Ramos (cell line): ENCODE data around the gene PKP4.
"Not testable (repeated sequence)": the region's sequence is repeated elsewhere in the genome, so short reads cannot be mapped to it uniquely, and the experiment has no call there.

Experiments
- in situ Hi-C: fragments of 300-500 bp; cut with MboI; formaldehyde crosslinking; loops from one replicate; pipeline ENCODE4 v1.14.3; 2022; ENCODE audit warnings: low sequenced_read_pairs; ENCODE audit not compliant: unreplicated experiment

PKP4 gene

DNA sequence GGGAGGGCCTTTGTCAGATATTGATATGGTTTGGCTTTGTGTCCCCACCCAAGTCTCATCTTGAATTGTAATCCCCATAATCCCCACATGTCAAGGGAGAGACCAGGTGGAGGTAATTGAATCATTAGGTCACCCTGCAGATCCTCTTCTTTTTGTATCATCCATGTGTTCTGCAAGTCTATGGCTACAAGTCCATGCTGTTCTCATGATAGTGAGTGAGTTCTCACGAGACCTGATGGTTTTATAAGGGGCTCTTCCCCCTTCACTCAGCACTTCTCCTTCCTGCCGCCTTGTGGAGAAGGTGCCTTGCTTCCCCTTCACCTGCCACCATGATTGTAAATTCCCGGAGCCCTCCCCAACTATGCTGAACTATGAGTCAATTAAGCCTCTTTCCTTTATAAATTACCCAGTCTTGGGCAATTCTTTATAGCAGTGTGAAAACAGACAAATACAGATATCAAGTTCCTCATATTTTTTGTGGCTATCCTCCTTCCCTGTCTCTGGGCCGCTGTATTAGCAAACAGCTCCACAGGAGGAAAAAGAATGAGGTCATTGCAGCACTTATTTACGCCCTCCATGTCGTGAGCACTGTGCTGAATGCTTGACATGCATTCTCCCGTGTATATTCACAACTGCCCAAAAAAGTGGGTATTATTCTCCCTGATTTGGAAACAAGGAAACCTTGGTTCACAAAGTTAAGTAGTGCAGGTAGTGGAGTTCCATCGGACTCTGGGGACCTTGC lies 248.1 kb downstream of the PKP4 start:
- in situ Hi-C loops = not testable (repeated sequence)

DNA sequence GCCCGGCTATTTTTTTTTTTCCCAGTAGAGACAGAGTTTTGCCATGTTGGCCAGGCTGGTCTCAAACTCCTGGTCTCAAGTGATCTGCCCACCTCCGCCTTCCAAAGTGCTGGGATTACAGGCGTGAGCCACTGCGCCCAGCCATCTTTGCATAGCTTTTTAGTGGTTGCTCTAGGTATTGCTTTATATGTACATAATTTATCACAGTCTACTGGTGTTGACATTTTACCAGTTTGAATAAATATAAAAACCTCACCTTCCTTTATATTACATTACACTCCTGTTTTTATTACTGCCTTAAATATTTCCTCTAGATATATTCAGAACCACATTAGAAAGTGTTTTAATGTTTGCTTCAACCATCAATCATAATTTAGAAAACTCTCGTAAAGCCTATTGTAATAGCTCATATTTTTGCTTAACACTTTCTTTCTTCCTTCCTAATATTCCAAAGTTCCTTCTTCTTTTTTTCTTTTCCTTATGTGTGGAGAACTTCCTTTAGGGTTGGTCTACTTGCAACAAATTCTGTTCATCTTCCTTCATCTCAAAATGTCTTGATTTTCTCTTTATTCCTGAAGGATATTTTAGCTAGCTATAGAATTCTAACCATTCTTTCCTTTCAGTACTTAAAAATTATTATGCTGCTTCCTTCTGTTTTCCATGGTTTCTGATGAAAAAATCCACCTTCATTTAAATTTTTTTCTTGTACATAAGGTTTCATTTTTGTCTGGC lies 256.2 kb downstream of the PKP4 start:
- in situ Hi-C loops = no loop called here

DNA sequence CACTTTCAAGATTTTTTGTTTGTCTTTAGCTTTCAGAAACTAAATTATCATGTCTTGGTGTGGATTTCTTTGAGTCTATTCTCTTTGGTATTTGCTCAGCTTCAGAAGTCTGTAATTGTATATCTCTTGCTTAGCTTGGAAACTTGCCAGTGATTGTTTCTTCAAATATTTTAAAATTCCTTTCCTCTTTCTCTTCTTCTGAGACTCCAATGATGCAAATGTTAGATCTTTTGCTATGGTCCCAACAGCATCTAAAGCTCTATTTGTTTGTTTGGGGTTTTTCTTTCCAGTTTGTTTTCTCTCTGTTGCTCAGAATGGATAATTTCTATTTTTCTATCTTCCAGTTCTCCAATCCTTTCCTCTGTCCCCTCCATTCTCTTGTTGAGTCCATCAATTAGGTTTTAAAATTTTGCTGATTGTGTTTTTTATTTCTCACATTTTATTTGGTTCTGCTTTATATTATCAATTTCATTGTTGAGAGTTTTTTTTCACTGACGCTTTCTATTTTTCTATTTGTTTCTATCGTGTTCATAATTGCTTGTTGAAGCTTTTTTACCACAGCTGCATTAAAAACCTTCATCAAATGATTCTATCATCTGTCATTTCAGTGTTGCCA lies 256.9 kb downstream of the PKP4 start:
- in situ Hi-C loops = no loop called here

DNA sequence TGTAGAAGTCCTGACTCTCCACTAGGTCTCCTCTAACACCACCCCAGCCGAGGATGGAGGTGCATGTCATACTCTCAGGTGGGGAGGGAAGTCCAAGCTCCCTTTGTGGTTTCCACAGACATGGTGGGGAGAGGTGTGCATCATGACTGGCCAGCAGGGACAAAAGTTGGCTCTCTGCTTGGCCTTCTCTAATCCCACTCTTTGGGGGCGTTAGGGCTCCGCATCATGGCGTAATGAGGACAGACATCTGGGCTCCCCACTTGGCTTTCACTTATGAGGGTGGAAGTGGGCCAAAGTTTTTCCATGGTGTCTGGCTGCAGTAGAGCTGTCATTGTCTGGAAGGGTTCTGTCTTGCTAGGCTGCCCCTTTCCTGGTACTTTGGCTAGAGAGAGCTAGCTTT lies 257.7 kb downstream of the PKP4 start:
- in situ Hi-C loops = no loop called here

DNA sequence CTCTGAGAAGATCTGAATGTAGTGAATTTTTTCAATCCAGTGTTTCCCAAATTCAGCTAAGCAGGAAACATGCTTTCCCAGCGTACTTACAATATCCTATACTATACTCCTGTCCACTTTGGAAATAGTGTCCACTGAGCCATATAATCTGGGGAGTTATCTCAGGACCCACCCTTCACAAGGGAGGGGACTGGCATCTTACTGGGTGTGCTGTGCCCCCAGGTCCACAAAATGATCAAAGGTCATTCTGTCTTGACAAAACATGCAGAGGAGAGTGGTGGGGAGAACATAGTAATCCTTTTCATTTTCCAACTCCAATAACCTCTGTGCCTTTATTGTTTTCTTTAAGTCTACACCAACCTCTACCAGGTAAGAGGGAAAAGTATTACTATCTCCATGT lies 258.6 kb downstream of the PKP4 start:
- in situ Hi-C loops = no loop called here

DNA sequence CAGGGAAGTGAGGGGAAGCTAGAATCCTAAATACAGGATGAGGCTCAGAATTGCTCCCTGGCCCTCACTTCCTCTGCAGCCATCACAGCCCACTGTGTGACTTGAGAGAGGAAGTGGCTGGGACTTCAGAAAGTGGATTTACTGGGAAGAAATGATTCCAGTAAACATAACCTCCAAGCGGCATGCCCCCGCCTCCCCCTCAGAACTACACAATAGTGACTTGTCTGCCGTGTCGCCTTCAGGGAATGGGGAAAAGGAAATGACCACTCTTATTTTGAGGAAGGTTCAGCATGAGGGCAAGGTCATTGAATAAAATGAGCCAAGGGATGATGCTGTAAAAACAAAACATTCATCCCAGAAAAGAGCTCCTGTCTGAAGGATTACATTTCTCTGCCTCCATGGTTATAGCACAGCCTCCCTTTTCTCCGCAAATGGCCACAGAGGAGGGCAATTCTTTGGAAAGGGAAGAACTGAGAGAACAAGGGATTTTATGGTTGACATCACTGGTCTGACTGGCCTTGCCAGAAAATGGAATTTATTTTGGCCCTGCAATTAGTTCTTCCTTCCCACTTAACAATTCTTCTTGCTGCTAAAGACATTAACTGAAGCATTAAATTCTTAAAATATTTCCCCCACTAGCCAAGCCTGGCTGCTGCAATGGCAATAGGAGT lies 259.5 kb downstream of the PKP4 start:
- in situ Hi-C loops = no loop called here

DNA sequence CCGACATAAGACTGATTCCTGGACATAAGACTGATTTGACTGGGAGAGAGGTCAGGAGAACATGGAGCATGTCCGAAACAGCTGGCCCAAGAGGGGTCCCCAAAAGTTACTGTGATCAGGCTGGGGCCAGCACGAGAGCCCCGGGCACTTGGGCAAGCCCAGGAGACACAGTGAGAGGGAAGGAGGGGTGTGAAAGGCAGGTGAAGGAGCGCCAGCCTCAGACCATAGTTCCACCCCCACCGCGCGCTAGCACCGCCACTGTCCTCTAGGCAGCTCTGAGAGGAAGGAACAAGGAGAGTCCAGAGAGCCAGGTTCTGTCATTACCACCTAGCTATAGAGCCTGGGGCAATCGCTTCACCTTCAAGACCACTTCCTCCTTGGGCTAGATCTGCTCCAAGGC lies 260.2 kb downstream of the PKP4 start:
- in situ Hi-C loops = no loop called here

DNA sequence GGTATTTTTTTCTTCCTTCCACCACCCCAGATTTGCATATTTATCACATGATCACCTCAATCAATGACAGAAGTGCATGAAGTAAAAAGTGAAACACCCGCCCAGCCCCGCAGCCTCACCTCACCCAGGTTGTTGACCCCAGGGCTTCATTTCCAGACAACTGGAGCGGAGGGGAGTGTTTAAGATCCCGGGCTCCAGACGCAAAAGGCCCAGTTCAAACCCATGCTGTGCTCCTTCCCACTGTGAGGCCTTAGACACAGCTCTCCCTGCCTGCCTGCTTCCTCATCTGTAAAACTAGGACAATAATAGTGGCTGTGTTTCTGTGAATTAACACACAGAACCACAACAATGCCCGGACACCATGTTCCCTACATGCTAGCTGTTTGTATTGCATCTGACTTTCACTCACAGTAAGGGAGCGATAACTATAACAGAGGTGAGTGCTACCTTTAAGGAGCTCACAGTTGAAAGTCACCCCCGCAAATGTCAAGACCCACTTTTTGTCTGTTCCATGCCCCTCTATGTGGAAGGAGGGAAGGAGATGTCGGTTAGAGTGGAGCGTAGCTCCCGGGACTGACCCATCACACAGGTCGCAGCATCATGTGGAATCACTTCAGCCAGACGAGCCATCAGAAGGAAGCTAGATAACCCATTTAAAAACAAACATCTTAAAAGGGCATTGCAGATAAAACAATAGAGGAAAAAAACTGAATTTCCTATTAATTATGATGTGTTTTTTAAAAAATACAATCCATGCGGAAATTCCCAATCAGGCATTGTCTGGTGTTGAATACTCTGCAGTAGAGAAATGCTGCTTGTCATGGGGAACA lies 260.8 kb downstream of the PKP4 start:
- in situ Hi-C loops = no loop called here

DNA sequence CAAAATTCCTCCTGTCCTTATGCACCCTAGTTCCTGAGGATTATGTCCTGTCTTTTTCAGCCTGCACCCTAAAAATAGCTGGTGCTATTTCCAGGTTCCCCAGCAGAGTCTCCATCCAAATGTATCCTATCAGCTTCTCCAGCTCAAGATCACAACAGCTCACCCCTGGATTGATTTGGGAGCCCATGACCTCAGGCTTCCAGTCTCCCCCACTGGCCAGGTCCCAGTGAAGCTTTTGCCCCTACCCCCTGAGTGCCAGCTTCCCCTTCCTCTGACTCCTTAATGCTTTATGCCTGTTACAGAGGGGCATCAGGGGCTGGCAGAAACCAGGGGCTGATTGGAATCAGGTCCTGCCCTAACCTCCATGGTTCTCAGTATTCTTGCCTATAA lies 261.4 kb downstream of the PKP4 start:
- in situ Hi-C loops = no loop called here

DNA sequence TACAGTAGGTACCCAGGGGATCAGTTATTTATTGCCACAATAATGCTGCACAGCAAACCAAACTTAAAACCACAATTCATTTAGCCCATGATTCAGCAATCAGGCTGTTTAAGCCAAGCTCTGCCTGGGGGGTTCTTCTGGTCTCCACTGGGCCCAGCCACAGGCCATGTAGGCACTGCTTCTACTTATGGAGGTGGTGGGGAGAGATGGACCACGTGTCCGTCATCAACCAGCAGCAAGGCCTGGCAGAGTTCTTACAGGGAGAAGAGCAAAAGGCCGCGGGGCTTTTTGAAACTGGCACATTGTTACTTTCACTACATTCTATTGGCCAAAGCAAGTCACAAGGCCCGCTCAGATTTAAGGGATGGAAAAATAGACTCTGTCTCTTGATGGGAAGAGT lies 262.1 kb downstream of the PKP4 start:
- in situ Hi-C loops = no loop called here

DNA sequence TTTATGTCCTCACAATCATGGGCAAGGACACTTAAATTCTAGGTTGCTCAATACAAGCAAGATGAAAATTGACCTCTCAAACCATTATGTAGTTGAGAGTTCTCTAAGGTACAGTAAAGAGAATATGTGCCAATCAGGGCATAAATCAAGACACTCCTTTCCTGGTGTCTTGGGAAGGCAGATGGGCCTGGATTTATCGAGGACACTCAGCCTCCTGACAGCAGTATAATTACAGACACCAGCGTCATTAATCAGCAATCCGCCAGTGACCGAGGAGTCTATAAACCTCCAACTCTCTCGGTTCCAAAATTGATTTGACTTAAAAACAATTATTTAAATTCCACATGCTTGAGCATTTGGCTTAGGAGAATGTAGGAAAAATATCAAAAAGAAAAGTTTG lies 262.7 kb downstream of the PKP4 start:
- in situ Hi-C loops = no loop called here

DNA sequence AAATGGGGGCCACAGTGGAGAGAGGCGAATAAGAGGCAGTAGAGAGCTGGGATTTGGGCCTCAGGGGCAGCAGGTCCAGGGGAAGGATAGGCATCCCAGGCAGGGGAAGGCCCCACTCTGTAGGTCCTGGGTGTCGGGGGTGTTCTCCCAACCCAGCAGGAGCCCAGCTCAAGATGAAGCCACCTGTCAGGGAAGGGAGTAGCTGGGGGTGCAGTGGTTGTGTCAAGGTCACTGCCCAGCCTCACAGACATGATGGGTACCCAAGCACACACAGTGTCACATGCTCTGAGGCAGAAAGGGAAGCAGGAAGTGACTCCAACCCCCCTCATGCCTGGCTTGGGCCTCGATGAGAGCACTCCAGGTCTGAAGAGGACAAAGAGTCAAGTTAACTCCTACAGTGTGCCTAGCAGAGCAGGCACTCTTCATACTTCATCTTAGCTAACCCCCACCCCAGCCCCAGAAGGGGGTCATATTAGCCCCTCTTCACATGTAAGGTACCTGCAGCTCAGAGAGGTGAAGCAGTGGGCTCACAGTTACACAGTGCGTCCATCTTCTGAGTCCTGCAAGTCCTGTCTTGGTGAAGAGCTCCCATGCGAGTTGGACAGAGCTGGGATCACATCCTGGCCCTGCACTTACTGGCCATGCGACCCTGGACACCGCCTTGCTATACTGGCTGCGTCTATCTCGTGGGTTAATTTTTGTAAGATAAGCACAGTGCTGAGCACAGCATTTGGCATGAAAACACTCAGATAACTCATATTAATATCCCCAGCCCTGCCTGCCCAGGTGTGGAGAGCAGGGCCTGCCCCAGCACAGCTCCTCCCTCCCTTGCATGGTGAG lies 265.7 kb downstream of the PKP4 start:
- in situ Hi-C loops = no loop called here

DNA sequence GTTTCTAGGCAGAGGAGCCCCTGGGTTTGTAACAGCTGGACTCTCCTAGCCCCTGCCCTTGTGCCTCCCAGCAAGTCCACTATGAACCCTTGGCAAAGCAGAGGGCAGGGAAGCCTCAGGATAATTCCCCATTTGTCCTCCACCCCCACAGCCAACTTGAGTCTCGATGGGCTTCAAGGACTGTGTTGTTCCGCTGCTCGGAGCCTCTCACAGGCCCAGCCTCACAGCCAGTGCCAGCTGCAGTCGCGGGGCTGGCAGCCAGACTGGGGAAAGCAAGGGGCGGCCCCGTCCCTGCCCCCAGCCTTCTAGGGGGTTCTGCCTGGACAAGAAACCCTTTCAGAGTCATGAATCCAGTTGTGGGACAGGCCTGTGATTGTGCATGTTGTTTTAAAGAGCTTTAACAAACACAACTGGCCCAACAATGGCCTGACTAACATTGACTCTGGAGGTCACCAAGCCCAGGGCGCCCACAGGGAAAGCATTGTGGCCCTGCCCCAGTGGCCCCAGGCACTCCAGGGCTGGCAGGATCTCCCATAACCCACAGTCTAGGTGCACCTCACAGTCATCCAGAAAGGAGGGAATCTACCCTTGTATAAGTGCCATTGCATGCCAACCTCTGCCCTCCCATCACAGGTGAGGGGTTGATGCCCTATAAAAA lies 266.6 kb downstream of the PKP4 start:
- in situ Hi-C loops = no loop called here

DNA sequence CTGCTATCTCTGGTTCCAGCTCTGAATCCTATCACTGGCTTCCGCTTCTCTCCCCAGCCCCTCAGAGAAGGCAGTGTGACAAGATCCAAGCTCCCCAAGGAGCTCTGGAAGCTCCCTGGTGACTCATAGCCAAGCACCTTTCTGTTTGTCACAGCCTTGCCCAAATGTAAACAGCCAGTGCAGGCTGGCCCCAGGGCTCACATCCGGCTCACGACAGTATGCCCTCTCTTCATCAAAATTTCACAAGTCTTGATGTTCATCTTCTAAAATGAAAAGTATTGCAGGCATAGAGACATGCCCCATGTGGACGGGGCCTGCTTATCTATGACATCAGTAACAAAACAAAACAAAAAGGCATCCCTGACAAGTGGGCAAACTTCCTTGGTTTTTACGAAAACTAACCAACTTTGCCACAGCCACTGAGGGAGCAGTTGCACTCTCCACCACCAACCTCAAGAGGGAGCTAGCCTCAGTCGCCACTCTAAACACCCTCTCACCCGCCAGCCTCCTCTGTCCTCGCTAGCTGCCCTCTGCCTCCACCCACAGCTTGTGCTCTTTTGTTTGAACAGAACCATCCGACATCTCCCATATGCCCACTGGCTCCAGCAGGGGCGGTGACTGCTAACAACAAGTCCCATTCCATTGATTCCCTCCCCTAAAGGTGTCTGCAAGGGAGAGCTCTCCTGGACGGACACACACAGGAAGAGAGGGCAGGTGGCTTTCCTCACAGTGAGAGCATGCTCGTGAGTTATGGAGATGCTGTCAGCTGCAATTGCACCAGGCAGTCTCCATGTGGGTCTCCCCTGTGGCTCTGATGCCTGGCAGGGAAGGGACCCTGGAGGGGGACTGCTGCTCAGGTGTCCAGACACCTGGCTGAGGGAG lies 267.4 kb downstream of the PKP4 start:
- in situ Hi-C loops = no loop called here

DNA sequence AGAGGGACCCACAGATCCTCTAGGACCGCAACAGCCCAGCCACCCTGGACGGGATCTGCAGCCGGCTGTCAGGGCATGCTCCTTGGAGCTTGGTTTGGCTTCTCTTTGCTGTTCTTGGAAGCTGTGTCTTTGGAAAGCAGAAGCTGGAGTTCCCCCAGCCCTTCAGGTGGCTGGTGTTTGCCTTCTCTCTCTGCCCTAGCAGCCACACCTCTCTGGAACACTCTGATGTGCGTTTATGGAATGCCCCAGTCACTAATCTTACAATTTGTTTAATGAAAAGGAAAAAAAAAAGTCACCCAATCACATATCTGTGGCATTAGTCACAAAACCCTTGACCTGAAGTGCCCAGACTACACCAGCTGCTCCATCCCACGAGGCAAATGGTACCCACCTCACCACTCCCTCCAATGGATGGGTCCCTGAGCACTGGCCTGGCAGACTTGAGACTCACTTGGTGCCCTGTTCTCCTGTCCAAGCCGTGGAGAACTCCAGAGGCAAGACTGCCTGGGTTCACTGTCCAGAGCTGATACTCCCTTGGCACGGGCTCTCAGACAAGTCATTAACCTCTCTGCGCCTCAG lies 268.1 kb downstream of the PKP4 start:
- in situ Hi-C loops = no loop called here

DNA sequence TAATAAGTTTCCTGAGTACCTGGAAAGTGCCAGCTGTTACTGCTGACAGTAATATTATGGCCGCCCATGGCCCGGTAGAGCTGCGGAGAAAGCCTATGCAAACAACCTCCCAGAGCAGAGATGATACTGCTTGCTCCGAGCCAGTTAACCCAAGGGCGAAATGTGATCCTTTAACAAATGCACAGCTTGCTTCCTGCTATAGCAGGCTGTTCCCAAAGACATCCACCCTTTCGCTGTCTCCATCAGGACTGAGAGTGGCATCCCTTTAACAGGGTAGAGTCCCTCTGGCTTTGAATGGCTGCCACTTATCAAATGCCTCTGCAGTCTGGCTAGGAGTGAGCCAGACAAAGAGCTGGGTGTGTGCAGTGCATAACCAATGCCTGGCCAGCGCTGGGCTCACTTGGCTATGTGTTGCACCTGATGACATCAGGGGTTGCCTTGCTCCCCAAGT lies 268.7 kb downstream of the PKP4 start:
- in situ Hi-C loops = no loop called here

DNA sequence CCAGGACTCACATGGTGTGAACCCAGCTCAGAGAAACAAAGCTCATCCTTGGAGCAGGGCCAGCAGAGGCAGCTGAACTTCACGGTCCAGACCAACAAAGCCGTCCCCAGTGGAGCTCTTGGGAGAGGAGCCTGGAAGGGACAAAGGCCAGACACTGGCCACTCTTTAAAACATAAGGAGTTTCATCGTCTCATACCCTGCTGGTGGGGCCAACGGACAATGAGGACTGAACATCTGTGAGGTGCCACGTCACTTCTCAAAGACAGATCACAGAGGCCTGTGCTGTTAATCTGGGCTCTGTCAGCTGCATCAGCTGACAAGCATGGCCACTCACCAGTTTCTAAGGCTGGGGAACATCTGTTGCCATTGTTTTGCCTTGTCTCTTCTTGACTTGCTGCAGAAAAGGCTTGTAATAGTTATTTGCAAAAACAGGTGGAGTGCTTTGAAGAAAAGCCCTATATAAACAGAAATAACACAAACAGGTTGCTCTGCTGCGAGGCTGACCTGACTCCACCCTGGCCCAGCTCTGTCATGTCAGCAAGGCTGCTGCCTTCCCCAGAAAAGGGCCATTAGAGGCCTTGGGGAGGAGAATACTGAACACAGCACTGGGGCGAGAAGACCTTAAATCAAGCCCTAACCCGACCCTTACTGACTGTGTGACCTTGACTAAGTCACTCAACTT lies 270.3 kb downstream of the PKP4 start:
- in situ Hi-C loops = no loop called here
